SU-DHL-6 (cell line): ENCODE data around the gene PDE4B.

Experiments used
- H2AFZ ChIP-seq: fragments of 200-600 bp; sonication (generic); 2 replicates; pipeline ENCODE4 v1.6.1; 2014; ENCODE audit warnings: low read depth, mild to moderate bottlenecking, moderate library complexity, mixed read lengths, antibody characterized with exemption, low read length; ENCODE audit not compliant: severe bottlenecking
- H3F3A ChIP-seq: fragments of 200-600 bp; shearing (Covaris generic); 2 replicates; pipeline ENCODE4 v1.6.0; 2016; ENCODE audit warnings: antibody characterized with exemption, mild to moderate bottlenecking; ENCODE audit not compliant: insufficient read depth
- H3K27ac ChIP-seq: fragments of 200-600 bp; sonication (generic); 2 replicates; pipeline ENCODE4 v1.5.1; 2016; ENCODE audit warnings: low read depth, mild to moderate bottlenecking, low read length, moderate library complexity, mixed read lengths
- H3K27me3 ChIP-seq: fragments of 200-600 bp; sonication (generic), shearing (Covaris generic); 2 replicates; pipeline ENCODE4 v1.6.0; 2014; ENCODE audit warnings: mild to moderate bottlenecking, low read length
- H3K36me3 ChIP-seq: fragments of 200-600 bp; sonication (generic); 2 replicates; pipeline ENCODE4 v1.6.1; 2014; ENCODE audit warnings: mild to moderate bottlenecking, low read length, mixed read lengths
- H3K4me2 ChIP-seq: fragments of 300-600, 200-600 bp; shearing (Covaris generic), sonication (generic); 2 replicates; pipeline ENCODE4 v1.6.0; 2014; ENCODE audit warnings: low read length, low read depth, mild to moderate bottlenecking; ENCODE audit not compliant: poor library complexity, severe bottlenecking
- H3K4me3 ChIP-seq: fragments of 200-600 bp; sonication (generic); 2 replicates; pipeline ENCODE4 v1.5.1; 2014; ENCODE audit warnings: antibody characterized with exemption, low read length, mild to moderate bottlenecking, mixed read lengths; ENCODE audit not compliant: insufficient read depth, poor library complexity, severe bottlenecking
- H3K79me2 ChIP-seq: fragments of 200-600 bp; sonication (generic); 2 replicates; pipeline ENCODE4 v1.6.1; 2014; ENCODE audit warnings: mild to moderate bottlenecking, low read length, moderate library complexity; ENCODE audit not compliant: insufficient read depth
- H3K9ac ChIP-seq: fragments of 200-600 bp; sonication (generic); 2 replicates; pipeline ENCODE4 v1.7.0; 2014; ENCODE audit warnings: mild to moderate bottlenecking, low read length
- H3K9me2 ChIP-seq: fragments of 200-600 bp; sonication (generic); replicated peaks from 2 replicates; pipeline ENCODE4 v1.6.1; 2014; ENCODE audit warnings: low read length; ENCODE audit not compliant: insufficient read depth
- H3K9me3 ChIP-seq: fragments of 200-600 bp; sonication (generic); 2 replicates; pipeline ENCODE4 v1.6.1; 2014; ENCODE audit warnings: low read length, mixed read lengths; ENCODE audit not compliant: insufficient read depth
- H4K20me1 ChIP-seq: fragments of 200-600 bp; sonication (generic); 2 replicates; pipeline ENCODE4 v1.6.1; 2014; ENCODE audit warnings: low read depth, mild to moderate bottlenecking, antibody characterized with exemption, low read length, moderate library complexity, mixed read lengths
- EZH2phosphoT487 ChIP-seq: fragments of 200-600 bp; sonication (generic), shearing (Covaris generic); conservative IDR thresholded peaks from 2 replicates; pipeline ENCODE4 v1.6.1; 2018; ENCODE audit warnings: mild to moderate bottlenecking, antibody characterized with exemption, low read length, moderate library complexity, mixed read lengths
- TF ChIP-seq, protein P1 (sequence below): fragments of 200-600 bp; sonication (generic); IDR thresholded peaks from one replicate; pipeline ENCODE4 v1.5.1; 2017; ENCODE audit warnings: antibody characterized with exemption, mild to moderate bottlenecking, low read length, moderate library complexity; ENCODE audit not compliant: insufficient read depth, poor library complexity, severe bottlenecking

Gene PDE4B

DNA sequence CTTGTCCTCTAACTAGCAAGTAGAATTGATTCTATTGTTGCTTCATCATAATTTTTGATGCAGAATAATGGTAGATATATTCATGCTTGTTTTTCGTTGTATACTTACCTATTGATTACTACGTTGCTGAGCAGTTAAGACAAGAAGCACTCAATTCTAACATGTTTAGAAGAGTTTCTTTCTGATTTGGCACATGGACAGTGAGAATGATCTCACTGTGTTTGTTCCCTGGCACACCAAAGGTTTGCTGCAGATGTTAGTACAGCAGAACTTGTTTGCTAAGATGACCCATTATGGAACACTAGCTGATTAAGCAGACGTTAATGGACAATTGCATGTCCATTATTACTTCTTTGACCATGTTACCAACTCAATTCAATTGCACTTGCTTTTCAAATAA is 556.5 kb downstream of the PDE4B start:
- Histone ChIP-seq H4K20me1 (no peaks in the 10 kb centered on the region), H2AFZ (no peak overlapping the region), H3K9me2 (no peaks in the 10 kb centered on the region), H3K9me3 (no peaks in the 10 kb centered on the region), H3K4me3 (no peak overlapping the region), H3K79me2 (no peaks in the 10 kb centered on the region), H3K9ac (no peak overlapping the region), H3F3A (no peaks in the 10 kb centered on the region), H3K4me2 (no peak overlapping the region), H3K27ac (no peak overlapping the region), H3K27me3 (no peaks in the 10 kb centered on the region), H3K36me3 (no peaks in the 10 kb centered on the region)
- TF ChIP-seq, protein P1, sequence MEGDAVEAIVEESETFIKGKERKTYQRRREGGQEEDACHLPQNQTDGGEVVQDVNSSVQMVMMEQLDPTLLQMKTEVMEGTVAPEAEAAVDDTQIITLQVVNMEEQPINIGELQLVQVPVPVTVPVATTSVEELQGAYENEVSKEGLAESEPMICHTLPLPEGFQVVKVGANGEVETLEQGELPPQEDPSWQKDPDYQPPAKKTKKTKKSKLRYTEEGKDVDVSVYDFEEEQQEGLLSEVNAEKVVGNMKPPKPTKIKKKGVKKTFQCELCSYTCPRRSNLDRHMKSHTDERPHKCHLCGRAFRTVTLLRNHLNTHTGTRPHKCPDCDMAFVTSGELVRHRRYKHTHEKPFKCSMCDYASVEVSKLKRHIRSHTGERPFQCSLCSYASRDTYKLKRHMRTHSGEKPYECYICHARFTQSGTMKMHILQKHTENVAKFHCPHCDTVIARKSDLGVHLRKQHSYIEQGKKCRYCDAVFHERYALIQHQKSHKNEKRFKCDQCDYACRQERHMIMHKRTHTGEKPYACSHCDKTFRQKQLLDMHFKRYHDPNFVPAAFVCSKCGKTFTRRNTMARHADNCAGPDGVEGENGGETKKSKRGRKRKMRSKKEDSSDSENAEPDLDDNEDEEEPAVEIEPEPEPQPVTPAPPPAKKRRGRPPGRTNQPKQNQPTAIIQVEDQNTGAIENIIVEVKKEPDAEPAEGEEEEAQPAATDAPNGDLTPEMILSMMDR, result no peak
- no peak for TF ChIP-seq EZH2phosphoT487

DNA sequence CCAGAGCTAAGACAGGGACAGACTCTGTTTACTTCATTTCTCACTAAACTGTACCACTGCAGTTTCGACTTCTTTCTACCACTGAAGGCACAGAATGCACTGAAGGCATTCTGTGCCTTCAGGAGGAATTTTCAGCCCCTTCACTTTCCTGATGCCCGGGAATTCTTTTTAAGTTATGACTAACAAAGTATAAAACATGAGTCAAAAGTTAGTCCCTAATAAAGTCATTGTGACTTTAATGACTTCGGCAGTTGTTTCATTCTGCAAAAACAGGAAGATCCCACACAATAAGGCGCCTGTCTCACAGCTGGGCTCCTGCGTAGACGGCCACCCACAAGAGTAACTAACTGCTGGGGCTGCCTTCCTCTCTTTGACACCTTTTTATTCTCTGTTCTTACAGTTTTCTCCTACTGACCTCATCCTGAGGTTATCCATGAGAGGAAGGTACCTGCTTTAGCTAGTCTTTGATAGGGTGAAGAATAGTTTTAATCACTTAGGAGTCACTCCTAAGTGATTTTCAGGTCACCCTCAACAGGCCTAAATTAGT is 557.4 kb downstream of the PDE4B start:
- Histone ChIP-seq H3K9me3 (no peaks in the 10 kb centered on the region), H3K79me2 (no peaks in the 10 kb centered on the region), H3K27ac (no peak overlapping the region), H3F3A (no peaks in the 10 kb centered on the region), H3K4me3 (no peak overlapping the region), H4K20me1 (no peaks in the 10 kb centered on the region), H3K27me3 (no peaks in the 10 kb centered on the region), H3K4me2 (no peak overlapping the region), H3K9ac (no peak overlapping the region), H2AFZ (no peak overlapping the region), H3K36me3 (no peaks in the 10 kb centered on the region), H3K9me2 (no peaks in the 10 kb centered on the region)
- TF ChIP-seq, protein P1, result no peak
- TF ChIP-seq EZH2phosphoT487, result no peak

DNA sequence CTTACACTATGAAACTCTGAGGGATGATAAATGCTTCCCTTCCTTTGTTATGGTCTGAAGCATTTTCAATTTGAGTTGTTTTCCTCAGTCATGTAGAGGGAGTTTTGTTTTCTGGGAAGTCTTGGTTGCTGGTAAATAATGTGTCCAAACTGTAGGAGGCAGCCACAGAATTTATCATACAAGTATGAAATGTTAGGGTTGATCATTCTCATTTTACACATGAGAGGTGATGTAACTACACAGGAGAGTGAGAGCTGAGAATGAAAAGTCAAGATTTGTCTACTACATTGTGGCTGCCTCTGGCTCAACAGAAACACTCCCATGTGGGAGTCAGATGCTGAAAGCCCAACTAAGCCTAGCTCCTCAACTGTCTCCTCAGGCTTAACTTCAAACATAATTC is 558.8 kb downstream of the PDE4B start:
- H3K4me2 ChIP-seq, result no peak overlapping the region
- H3F3A ChIP-seq, result no peaks in the 10 kb centered on the region
- H3K9me3 ChIP-seq, result no peaks in the 10 kb centered on the region
- no peak overlapping the region for H3K4me3 ChIP-seq
- H3K9ac ChIP-seq, result no peak overlapping the region
- TF ChIP-seq, protein P1, result no peak
- TF ChIP-seq EZH2phosphoT487, result no peak
- no peaks in the 10 kb centered on the region for H3K36me3 ChIP-seq
- no peaks in the 10 kb centered on the region for H3K27me3 ChIP-seq
- no peaks in the 10 kb centered on the region for H4K20me1 ChIP-seq
- H3K27ac ChIP-seq, result no peak overlapping the region
- H2AFZ ChIP-seq, result no peak overlapping the region
- no peaks in the 10 kb centered on the region for H3K79me2 ChIP-seq
- no peaks in the 10 kb centered on the region for H3K9me2 ChIP-seq
